ENCODE data around the gene NECTIN2. TPM values are rescaled to one million over a fixed set of nuclear protein-coding genes. Genes with fewer than 3 reads are reported as not detected.
"Not testable (repeated sequence)": the region's sequence is repeated elsewhere in the genome, so short reads cannot be mapped to it uniquely, and the experiment has no call there.

Gene NECTIN2
- polyA plus RNA-seq, 12 donors, result 32.7 to 96.2 (median 44.5) TPM; not detected in 1

- no peak for DNase-seq
Observed at GRCh38 chr19:44813841-44814470, 32.1 kb upstream of the NECTIN2 start.

- no peak for DNase-seq
Observed at GRCh38 chr19:44814517-44814916, 31.6 kb upstream of the NECTIN2 start.

GRCh38 chr19:44816301-44816700, 29.8 kb upstream of the NECTIN2 start:
- DNase-seq, result no peak

GRCh38 chr19:44817725-44818465, 28.2 kb upstream of the NECTIN2 start:
- DNase-seq, result no peak

GRCh38 chr19:44818466-44819031, 27.5 kb upstream of the NECTIN2 start:
- no peak for DNase-seq

GRCh38 chr19:44819246-44819832, 26.8 kb upstream of the NECTIN2 start:
- DNase-seq, result no peak

GRCh38 chr19:44820648-44821609, 25.2 kb upstream of the NECTIN2 start:
- DNase-seq, result no peak

- DNase-seq, result no peak
Observed at GRCh38 chr19:44822177-44822576, 23.9 kb upstream of the NECTIN2 start.

- DNase-seq, result no peak
Observed at GRCh38 chr19:44822670-44823372, 23.3 kb upstream of the NECTIN2 start.

- no peak for DNase-seq
Observed at GRCh38 chr19:44823373-44823698, 22.8 kb upstream of the NECTIN2 start.

GRCh38 chr19:44824761-44825160, 21.3 kb upstream of the NECTIN2 start:
- no peak for DNase-seq

GRCh38 chr19:44832875-44833274, 13.2 kb upstream of the NECTIN2 start:
- DNase-seq, result not testable (repeated sequence)

- not testable (repeated sequence) for DNase-seq
Observed at GRCh38 chr19:44834399-44834798, 11.7 kb upstream of the NECTIN2 start.

- DNase-seq, result no peak
Observed at GRCh38 chr19:44839276-44839675, 6.8 kb upstream of the NECTIN2 start.

GRCh38 chr19:44840811-44841210, 5.3 kb upstream of the NECTIN2 start:
- no peak for DNase-seq

- no peak for DNase-seq
Observed at GRCh38 chr19:44841231-44841630, 4.9 kb upstream of the NECTIN2 start.

- DNase-seq, result no peak
Observed at GRCh38 chr19:44845286-44845611, 848 bp upstream of the NECTIN2 start.

- peak; percentile 43 for DNase-seq
Observed at GRCh38 chr19:44846455-44847143, 502 bp downstream of the NECTIN2 start.

GRCh38 chr19:44847144-44848035, 1.3 kb downstream of the NECTIN2 start:
- peak; percentile 69 for DNase-seq
